Type B pancreatic cell (in vitro differentiated cells): Measurements from ENCODE around the gene PRICKLE1. TPM values are rescaled to one million over a fixed set of nuclear protein-coding genes. Genes with fewer than 3 reads are reported as not detected.

Experiments
- DNase-seq: peaks from one replicate; pipeline ENCODE4 v3.0.0; 2021; ENCODE audit warnings: mixed read lengths; ENCODE audit not compliant: unreplicated experiment; ENCODE audit errors: extremely low spot score
- H3K27ac Mint-ChIP-seq: 2 replicates; pipeline ENCODE4 v1.8.0; 2021; ENCODE audit warnings: mild to moderate bottlenecking, mixed read lengths
- H3K27me3 Mint-ChIP-seq: 2 replicates; pipeline ENCODE4 v1.8.0; 2021; ENCODE audit warnings: mixed read lengths
- H3K36me3 Mint-ChIP-seq: 2 replicates; pipeline ENCODE4 v1.8.0; 2021; ENCODE audit warnings: mixed read lengths
- H3K4me1 Mint-ChIP-seq: one replicate; pipeline ENCODE4 v1.8.0; 2021; ENCODE audit warnings: mixed read lengths; ENCODE audit not compliant: unreplicated experiment
- H3K4me3 Mint-ChIP-seq: 2 replicates; pipeline ENCODE4 v1.8.0; 2021; ENCODE audit warnings: mild to moderate bottlenecking, mixed read lengths
- H3K9me3 Mint-ChIP-seq: 2 replicates; pipeline ENCODE4 v1.8.0; 2021; ENCODE audit warnings: mixed read lengths
- total RNA-seq: library from RNA; stranded (reverse); gene quantifications from 2 replicates; pipeline ENCODE4 v1.2.1, GENCODE V29; 2021; ENCODE audit warnings: low replicate concordance
- TF ChIP-seq, protein P1 (sequence below): fragments of 200-600 bp; sonication (generic); conservative IDR thresholded peaks from 2 replicates; pipeline ENCODE4 v1.5.0; 2021; ENCODE audit warnings: antibody characterized with exemption, mild to moderate bottlenecking

The PRICKLE1 gene
- total RNA-seq, 1 donor from 2014 or later, result 28.7 TPM

DNA sequence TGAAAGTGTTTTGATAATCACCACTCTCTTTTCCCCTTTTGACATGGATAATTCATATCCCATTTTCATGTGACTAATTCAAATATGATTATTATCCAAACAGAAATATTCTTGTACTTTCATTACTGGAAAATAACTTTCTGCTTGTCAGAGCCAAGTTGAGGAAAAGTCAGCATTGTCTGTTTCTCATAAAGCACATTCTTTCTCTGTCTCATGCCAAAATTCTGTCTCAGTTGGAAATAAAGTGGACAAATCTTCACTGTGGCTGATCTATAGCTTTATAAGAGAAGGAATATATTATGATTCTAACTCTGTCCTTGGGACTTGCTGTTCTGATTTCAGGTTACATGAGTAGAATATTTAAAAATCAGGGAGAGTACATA lies 22.7 kb upstream of the PRICKLE1 start:
- peaks cover 6% of the 10 kb centered on the region for H3K4me1 Mint-ChIP-seq
- TF ChIP-seq, protein P1, sequence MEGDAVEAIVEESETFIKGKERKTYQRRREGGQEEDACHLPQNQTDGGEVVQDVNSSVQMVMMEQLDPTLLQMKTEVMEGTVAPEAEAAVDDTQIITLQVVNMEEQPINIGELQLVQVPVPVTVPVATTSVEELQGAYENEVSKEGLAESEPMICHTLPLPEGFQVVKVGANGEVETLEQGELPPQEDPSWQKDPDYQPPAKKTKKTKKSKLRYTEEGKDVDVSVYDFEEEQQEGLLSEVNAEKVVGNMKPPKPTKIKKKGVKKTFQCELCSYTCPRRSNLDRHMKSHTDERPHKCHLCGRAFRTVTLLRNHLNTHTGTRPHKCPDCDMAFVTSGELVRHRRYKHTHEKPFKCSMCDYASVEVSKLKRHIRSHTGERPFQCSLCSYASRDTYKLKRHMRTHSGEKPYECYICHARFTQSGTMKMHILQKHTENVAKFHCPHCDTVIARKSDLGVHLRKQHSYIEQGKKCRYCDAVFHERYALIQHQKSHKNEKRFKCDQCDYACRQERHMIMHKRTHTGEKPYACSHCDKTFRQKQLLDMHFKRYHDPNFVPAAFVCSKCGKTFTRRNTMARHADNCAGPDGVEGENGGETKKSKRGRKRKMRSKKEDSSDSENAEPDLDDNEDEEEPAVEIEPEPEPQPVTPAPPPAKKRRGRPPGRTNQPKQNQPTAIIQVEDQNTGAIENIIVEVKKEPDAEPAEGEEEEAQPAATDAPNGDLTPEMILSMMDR, result no peak
- peaks cover 6% of the 10 kb centered on the region for H3K9me3 Mint-ChIP-seq
- no peak for DNase-seq
- no peaks in the 10 kb centered on the region for H3K36me3 Mint-ChIP-seq
- no peak overlapping the region for H3K4me3 Mint-ChIP-seq
- peaks cover 6% of the 10 kb centered on the region for H3K27me3 Mint-ChIP-seq
- H3K27ac Mint-ChIP-seq, result no peak overlapping the region

DNA sequence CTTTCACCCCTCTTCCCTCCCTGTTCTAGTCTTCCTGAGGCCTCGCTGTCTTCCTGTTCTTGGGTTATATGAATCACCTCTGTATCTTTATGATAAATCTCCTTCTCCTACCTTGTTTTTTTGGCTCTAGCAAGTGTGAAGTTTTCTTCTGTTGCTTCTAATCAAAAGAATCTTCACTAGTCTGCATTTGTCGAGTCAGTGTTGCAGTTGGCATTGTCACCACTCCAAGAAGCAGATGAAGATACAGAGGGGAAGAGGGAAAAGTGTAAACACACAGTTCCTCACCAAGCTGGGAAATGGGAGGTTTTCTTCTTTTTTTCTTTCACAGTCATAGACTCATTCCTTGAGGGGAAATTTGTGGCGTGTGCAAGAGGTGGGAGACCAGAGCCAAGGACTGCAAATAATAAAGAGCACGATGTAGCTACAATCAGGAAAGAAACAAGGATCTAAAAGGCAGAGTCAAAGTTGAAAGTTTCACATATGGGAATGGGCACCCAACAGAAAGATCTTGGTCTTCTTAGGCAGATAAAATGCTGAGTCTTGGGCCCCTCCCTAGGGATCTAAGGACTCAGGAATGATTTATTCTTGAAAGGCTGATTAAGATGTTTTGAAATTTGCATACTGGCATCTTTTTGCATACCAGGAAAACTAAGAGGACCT lies 22.2 kb upstream of the PRICKLE1 start:
- no peak overlapping the region for H3K4me3 Mint-ChIP-seq
- peaks cover 6% of the 10 kb centered on the region for H3K27me3 Mint-ChIP-seq
- no peak for DNase-seq
- H3K36me3 Mint-ChIP-seq, result no peaks in the 10 kb centered on the region
- peaks cover 6% of the 10 kb centered on the region for H3K9me3 Mint-ChIP-seq
- no peak overlapping the region for H3K27ac Mint-ChIP-seq
- TF ChIP-seq, protein P1, result no peak
- peaks cover 6% of the 10 kb centered on the region for H3K4me1 Mint-ChIP-seq

DNA sequence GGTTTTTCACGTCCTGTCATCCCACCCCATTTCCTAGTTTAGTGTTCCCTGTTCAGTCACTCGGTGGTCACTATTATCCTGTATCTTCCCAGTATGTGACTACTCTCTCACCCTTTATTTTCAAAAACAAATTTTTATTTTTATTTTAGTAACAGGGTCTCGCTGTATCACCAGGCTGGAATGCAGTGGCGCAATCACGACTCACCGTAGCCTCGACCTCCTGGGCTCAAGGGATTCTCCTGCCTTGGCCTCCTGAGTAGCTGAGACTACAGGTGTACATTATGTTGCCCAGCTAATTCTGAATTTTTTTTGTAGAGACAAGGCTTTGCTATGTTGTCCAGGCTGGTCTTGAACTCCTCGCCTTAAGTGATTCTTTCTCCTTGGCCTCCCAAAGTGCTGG lies 20.1 kb upstream of the PRICKLE1 start:
- H3K27ac Mint-ChIP-seq, result no peak overlapping the region
- peaks cover 6% of the 10 kb centered on the region for H3K9me3 Mint-ChIP-seq
- no peak for DNase-seq

DNA sequence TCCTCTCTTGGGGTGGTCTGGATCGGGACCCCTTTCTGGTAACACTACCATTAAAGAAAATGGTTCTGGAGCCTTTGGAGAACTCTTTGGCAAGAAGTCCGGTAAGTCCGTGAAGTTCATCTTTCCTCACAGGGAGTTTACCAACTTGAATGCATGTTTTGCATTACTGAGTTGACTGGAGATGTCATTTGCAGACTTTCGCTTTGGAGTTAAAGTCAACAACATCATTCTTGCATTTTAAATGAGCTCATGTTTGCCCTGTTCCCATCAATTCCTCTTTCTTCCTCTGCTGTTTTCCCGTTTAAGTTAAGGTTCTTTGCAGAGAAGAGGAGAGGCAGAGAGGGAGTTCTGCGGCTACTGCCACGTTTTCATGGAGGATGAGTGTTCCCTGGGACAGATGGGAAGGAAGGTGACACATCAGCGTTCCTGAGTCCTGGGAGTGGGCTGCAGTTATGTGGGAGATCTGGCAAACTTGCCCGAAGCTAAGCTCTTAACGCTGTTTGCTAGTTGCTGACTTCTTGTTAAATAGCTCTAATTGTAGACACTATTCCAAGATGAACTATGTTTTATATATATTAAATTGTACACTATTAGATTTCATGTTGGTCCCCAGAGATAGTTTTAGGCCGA lies 18.8 kb upstream of the PRICKLE1 start:
- no peak for DNase-seq
- Mint-ChIP-seq H3K27ac (no peak overlapping the region), H3K4me1 (peaks cover 6% of the 10 kb centered on the region), H3K9me3 (peaks cover 6% of the 10 kb centered on the region), H3K27me3 (peaks cover 6% of the 10 kb centered on the region), H3K36me3 (no peaks in the 10 kb centered on the region), H3K4me3 (no peak overlapping the region)
- TF ChIP-seq, protein P1, result no peak

More for the DNA sequence above, 20.1 kb upstream of the PRICKLE1 start:
- Mint-ChIP-seq H3K36me3 (no peaks in the 10 kb centered on the region), H3K4me1 (peaks cover 6% of the 10 kb centered on the region), H3K4me3 (no peak overlapping the region), H3K27me3 (peaks cover 6% of the 10 kb centered on the region)
- TF ChIP-seq, protein P1, result no peak

DNA sequence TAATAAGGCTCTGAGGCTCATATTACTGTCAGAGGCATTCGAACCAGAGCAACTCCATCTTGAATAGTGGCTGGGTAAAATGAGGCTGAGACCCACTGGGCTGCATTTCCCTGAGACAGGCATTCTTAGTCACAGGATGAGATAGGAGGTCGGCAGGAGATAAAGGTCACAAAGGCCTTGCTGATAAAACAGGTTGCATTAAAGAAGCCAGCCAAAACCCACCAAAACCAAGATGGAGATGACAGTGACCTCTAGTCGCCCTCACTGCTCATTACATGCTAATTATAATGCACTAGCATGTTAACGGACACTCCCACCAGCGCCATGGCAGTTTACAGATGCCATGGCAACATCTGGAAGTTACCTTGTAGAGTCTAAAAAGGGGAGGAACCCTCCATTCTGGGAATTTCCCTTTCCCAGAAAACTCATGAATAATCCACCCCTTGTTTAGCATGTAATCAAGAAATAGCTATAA lies 18.1 kb upstream of the PRICKLE1 start:
- H3K4me3 Mint-ChIP-seq, result no peak overlapping the region
- H3K9me3 Mint-ChIP-seq, result peaks cover 6% of the 10 kb centered on the region
- no peak overlapping the region for H3K27ac Mint-ChIP-seq
- H3K27me3 Mint-ChIP-seq, result peaks cover 6% of the 10 kb centered on the region
- TF ChIP-seq, protein P1, result no peak
- no peak for DNase-seq
- peaks cover 6% of the 10 kb centered on the region for H3K4me1 Mint-ChIP-seq
- no peaks in the 10 kb centered on the region for H3K36me3 Mint-ChIP-seq
